SK-N-SH treated with all-trans-retinoic acid at 6 μM for 48 hours (cell line): ENCODE measurements around the gene RGS6.

Experiments used
- ATAC-seq: fragments of 200-7000 bp; cut with Tn5 transposase; 3 replicates; pipeline ENCODE4 v1.9.1; 2020; ENCODE audit warnings: mild to moderate bottlenecking, moderate library complexity
- ARNTL ChIP-seq: fragments of 450-650 bp; formaldehyde crosslinking; IDR thresholded peaks from 2 replicates; pipeline ENCODE4 v1.5.0; 2020; ENCODE audit warnings: low read depth, mild to moderate bottlenecking, moderate library complexity, borderline replicate concordance
- BACH2 ChIP-seq: fragments of 250-450 bp; sonication (Bioruptor Pico); IDR thresholded peaks from 2 replicates; pipeline ENCODE4 v1.9.0; 2021; ENCODE audit warnings: mild to moderate bottlenecking, borderline replicate concordance
- CREB5 ChIP-seq: fragments of 250-450 bp; sonication (Bioruptor Pico); IDR thresholded peaks from 2 replicates; pipeline ENCODE4 v1.5.1; 2020; ENCODE audit warnings: low read depth, mild to moderate bottlenecking, moderate library complexity
- ESRRG ChIP-seq: fragments of 250-450 bp; sonication (Bioruptor Pico); IDR thresholded peaks from 2 replicates; pipeline ENCODE4 v1.6.1; 2021; ENCODE audit warnings: mild to moderate bottlenecking
- GLIS3 ChIP-seq: fragments of 250-450 bp; sonication (Bioruptor Pico); IDR thresholded peaks from 2 replicates; pipeline ENCODE4 v1.5.0; 2020; ENCODE audit warnings: mild to moderate bottlenecking, moderate library complexity
- ISL1 ChIP-seq: fragments of 250-450 bp; sonication (Bioruptor Pico); IDR thresholded peaks from 2 replicates; pipeline ENCODE4 v2.1.2; 2022; ENCODE audit warnings: mild to moderate bottlenecking, moderate library complexity
- OSR1 ChIP-seq: fragments of 250-450 bp; sonication (Bioruptor Pico); IDR thresholded peaks from 2 replicates; pipeline ENCODE4 v1.8.0; 2022; ENCODE audit warnings: moderate library complexity, mild to moderate bottlenecking, inconsistent platforms
- PPARA ChIP-seq: fragments of 250-450 bp; sonication (Bioruptor Pico); IDR thresholded peaks from 2 replicates; pipeline ENCODE4 v1.5.0; 2020; ENCODE audit warnings: mild to moderate bottlenecking, borderline replicate concordance
- RARB ChIP-seq: fragments of 250-450 bp; sonication (Bioruptor Pico); IDR thresholded peaks from 2 replicates; pipeline ENCODE4 v1.8.0; 2021; ENCODE audit warnings: mild to moderate bottlenecking, moderate library complexity
- TCF4 ChIP-seq: fragments of 250-450 bp; sonication (Bioruptor Pico); IDR thresholded peaks from 2 replicates; pipeline ENCODE4 v1.8.0; 2021; ENCODE audit warnings: mild to moderate bottlenecking, moderate library complexity, borderline replicate concordance
- TOX ChIP-seq: fragments of 250-450 bp; sonication (Bioruptor Pico); IDR thresholded peaks from 2 replicates; pipeline ENCODE4 v1.8.0; 2021; ENCODE audit warnings: mild to moderate bottlenecking, moderate library complexity, borderline replicate concordance
- TSHZ2 ChIP-seq: fragments of 250-450 bp; sonication (Bioruptor Pico); IDR thresholded peaks from 2 replicates; pipeline ENCODE4 v1.5.0; 2020; ENCODE audit warnings: mild to moderate bottlenecking, moderate library complexity
- ZFP3 ChIP-seq: fragments of 250-450 bp; sonication (Bioruptor Pico); IDR thresholded peaks from 2 replicates; pipeline ENCODE4 v1.5.0; 2020; ENCODE audit warnings: mild to moderate bottlenecking, moderate library complexity
- ZFP30 ChIP-seq: fragments of 450-650 bp; formaldehyde crosslinking; IDR thresholded peaks from 2 replicates; pipeline ENCODE4 v1.5.0; 2022; ENCODE audit warnings: mild to moderate bottlenecking, moderate library complexity
- ZNF565 ChIP-seq: fragments of 450-650 bp; formaldehyde crosslinking; conservative IDR thresholded peaks from 2 replicates; pipeline ENCODE4 v1.5.0; 2020; ENCODE audit warnings: low read depth, mild to moderate bottlenecking, moderate library complexity
- ZNF70 ChIP-seq: fragments of 450-650 bp; formaldehyde crosslinking; IDR thresholded peaks from 2 replicates; pipeline ENCODE4 v1.5.0; 2020; ENCODE audit warnings: mild to moderate bottlenecking, moderate library complexity
- ZNF8 ChIP-seq: fragments of 450-650 bp; formaldehyde crosslinking; IDR thresholded peaks from 2 replicates; pipeline ENCODE4 v1.5.0; 2020; ENCODE audit warnings: mild to moderate bottlenecking, moderate library complexity
- TF ChIP-seq, protein P1 (sequence below): fragments of 250-450 bp; sonication (Bioruptor Pico); IDR thresholded peaks from 2 replicates; pipeline ENCODE4 v1.8.0; 2020; ENCODE audit warnings: mild to moderate bottlenecking, moderate library complexity, borderline replicate concordance
- TF ChIP-seq, protein P2 (sequence below): fragments of 250-450 bp; sonication (Bioruptor Pico); IDR thresholded peaks from 2 replicates; pipeline ENCODE4 v1.8.0; 2021; ENCODE audit warnings: low read depth, mild to moderate bottlenecking, moderate library complexity, borderline replicate concordance
- TF ChIP-seq, protein P3 (sequence below): fragments of 250-450 bp; sonication (Bioruptor Pico); IDR thresholded peaks from 2 replicates; pipeline ENCODE4 v1.5.1; 2021; ENCODE audit warnings: mild to moderate bottlenecking, moderate library complexity

Gene RGS6

DNA sequence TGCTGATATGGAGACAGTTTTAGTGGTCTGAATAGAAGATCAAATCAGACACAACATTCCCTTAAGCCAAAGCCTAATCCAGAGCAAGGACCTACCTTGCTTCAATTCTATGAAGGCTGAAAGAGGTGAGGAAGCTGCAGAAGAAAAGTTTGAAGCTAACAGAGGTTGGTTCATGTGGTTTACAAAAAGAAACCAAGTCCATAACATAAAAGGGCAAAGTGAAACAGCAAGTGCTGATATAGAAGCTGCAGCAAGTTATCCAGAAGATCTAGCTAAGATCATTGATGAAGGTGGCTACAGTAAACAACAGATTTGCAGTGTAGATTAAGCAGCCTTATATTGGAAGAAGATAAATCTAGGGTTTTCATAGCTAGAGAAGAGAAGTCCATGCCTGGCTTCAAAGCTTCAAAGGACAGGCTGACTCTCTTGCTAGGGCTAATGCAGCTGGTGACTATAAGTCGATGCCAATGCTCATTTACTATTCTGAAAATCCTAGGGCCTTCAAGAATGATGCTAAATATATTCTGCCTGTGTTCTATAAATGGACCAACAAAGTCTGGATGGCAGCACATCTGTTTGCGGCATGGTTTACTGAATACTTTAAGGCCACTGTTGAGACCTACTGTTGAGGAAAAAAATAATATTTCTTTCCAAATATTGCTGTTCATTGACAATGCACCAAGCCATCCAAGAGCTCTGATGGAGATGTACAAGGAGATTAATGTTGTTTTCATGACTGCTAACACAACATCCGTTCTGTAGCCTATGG is 600.6 kb downstream of the RGS6 start:
- TF ChIP-seq ISL1, result no peak
- no peak for TF ChIP-seq RARB (CRISPR knock-in tag)
- no peak for TF ChIP-seq CREB5 (CRISPR knock-in tag)
- TF ChIP-seq GLIS3 (CRISPR knock-in tag), result no peak
- TF ChIP-seq ARNTL (CRISPR knock-in tag), result no peak
- TF ChIP-seq BACH2 (CRISPR knock-in tag), result no peak
- TF ChIP-seq TOX, result no peak
- TF ChIP-seq ZFP30 (CRISPR knock-in tag), result no peak
- no peak for TF ChIP-seq ZNF70
- TF ChIP-seq PPARA, result no peak
- no peak for TF ChIP-seq ZNF565 (CRISPR knock-in tag)
- TF ChIP-seq ZNF8, result no peak
- TF ChIP-seq ESRRG (CRISPR knock-in tag), result no peak
- TF ChIP-seq TCF4 (CRISPR knock-in tag), result no peak
- TF ChIP-seq, protein P1, sequence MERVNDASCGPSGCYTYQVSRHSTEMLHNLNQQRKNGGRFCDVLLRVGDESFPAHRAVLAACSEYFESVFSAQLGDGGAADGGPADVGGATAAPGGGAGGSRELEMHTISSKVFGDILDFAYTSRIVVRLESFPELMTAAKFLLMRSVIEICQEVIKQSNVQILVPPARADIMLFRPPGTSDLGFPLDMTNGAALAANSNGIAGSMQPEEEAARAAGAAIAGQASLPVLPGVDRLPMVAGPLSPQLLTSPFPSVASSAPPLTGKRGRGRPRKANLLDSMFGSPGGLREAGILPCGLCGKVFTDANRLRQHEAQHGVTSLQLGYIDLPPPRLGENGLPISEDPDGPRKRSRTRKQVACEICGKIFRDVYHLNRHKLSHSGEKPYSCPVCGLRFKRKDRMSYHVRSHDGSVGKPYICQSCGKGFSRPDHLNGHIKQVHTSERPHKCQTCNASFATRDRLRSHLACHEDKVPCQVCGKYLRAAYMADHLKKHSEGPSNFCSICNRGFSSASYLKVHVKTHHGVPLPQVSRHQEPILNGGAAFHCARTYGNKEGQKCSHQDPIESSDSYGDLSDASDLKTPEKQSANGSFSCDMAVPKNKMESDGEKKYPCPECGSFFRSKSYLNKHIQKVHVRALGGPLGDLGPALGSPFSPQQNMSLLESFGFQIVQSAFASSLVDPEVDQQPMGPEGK (CRISPR knock-in tag), result no peak
- ATAC-seq, result no peak

DNA sequence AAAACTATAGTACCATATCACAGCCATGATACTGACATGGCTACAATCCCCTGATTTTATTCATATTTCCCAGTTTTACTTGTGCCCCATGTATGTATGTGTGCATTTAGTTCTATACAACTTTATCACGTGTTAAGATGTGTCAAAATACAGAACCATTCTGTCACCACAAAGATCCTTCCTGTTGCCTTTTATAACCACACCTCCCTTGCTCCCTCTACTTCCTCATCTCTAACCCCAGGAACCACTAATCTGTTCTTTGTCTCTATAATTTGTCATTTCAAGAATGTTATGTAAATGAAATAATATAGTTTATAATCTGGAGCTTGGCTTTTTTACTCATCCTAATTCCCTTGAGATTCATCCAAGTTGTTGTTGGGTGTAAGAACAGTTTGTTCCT is 603.3 kb downstream of the RGS6 start:
- TF ChIP-seq BACH2 (CRISPR knock-in tag) (no peak), ZFP3 (CRISPR knock-in tag) (no peak), TSHZ2 (CRISPR knock-in tag) (no peak), ARNTL (CRISPR knock-in tag) (no peak), ESRRG (CRISPR knock-in tag) (no peak), OSR1 (no peak), ZNF70 (no peak)
- TF ChIP-seq, protein P2, sequence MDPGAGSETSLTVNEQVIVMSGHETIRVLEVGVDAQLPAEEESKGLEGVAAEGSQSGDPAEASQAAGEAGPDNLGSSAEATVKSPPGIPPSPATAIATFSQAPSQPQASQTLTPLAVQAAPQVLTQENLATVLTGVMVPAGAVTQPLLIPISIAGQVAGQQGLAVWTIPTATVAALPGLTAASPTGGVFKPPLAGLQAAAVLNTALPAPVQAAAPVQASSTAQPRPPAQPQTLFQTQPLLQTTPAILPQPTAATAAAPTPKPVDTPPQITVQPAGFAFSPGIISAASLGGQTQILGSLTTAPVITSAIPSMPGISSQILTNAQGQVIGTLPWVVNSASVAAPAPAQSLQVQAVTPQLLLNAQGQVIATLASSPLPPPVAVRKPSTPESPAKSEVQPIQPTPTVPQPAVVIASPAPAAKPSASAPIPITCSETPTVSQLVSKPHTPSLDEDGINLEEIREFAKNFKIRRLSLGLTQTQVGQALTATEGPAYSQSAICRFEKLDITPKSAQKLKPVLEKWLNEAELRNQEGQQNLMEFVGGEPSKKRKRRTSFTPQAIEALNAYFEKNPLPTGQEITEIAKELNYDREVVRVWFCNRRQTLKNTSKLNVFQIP (CRISPR knock-in tag), result no peak
- TF ChIP-seq, protein P3, sequence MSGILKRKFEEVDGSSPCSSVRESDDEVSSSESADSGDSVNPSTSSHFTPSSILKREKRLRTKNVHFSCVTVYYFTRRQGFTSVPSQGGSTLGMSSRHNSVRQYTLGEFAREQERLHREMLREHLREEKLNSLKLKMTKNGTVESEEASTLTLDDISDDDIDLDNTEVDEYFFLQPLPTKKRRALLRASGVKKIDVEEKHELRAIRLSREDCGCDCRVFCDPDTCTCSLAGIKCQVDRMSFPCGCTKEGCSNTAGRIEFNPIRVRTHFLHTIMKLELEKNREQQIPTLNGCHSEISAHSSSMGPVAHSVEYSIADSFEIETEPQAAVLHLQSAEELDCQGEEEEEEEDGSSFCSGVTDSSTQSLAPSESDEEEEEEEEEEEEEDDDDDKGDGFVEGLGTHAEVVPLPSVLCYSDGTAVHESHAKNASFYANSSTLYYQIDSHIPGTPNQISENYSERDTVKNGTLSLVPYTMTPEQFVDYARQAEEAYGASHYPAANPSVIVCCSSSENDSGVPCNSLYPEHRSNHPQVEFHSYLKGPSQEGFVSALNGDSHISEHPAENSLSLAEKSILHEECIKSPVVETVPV (CRISPR knock-in tag), result no peak
- TF ChIP-seq, all 23 proteins: peak for 0
- no peak for ATAC-seq

DNA sequence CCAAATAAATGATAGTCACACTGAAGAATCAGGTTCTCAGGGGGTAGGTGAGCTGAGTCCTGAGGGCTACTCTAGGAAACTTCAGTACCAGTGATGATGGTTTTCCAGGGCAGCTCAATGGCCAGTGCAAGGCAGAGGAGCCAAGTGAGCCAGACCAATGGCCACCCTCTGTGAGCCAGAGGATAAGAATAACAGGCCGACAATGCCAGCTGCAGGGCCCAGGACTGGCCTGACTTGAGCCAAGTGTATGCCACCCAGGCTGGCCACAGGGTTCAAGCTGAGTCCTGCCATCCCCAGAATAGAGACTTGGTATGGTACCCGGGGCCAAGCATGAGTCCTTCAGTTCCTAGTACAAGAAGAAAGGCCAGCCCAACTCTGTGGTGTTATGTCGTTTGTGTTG is 606.2 kb downstream of the RGS6 start:
- TF ChIP-seq PPARA (no peak), ZNF70 (no peak), ESRRG (CRISPR knock-in tag) (no peak), ARNTL (CRISPR knock-in tag) (no peak), RARB (CRISPR knock-in tag) (no peak), BACH2 (CRISPR knock-in tag) (no peak), TCF4 (CRISPR knock-in tag) (no peak), ZNF565 (CRISPR knock-in tag) (no peak), GLIS3 (CRISPR knock-in tag) (no peak), ISL1 (no peak)

More for the DNA sequence above, 606.2 kb downstream of the RGS6 start:
- no peak for ATAC-seq
